ENCODE results near the gene CDKAL1. TPM values are rescaled to one million over a fixed set of nuclear protein-coding genes. Genes with fewer than 3 reads are reported as not detected.
A peak's percentile ranks its signal among the peaks of the same experiment; 100 is the strongest.

CDKAL1 gene
- total and polyA plus RNA-seq, 10 of the 15 experiments (the other 5 are each of a cell fraction or from before 2014, with no cell fraction given), result 10.7 to 26.9 (median 17.3) TPM

DNA sequence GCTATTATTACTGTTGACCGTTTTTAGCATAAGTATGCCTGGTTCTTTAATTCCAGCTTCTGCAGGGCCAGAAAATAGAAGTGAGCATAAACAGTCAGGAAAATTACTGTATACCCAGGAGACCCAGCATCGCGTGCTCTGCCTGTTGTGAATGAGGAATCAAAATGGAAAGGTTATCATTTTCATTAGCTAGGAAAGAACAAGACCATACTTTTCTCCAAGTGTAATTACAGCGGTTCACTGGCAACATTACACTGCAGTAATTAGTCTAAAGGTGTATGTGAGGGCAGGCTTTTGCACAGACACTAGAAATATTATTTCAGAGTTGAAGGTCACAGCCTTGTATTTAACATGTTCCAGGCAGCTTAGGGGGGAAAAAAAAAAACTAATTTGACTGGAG lies 655.5 kb downstream of the CDKAL1 start (continued):
- TF ChIP-seq, protein P1, sequence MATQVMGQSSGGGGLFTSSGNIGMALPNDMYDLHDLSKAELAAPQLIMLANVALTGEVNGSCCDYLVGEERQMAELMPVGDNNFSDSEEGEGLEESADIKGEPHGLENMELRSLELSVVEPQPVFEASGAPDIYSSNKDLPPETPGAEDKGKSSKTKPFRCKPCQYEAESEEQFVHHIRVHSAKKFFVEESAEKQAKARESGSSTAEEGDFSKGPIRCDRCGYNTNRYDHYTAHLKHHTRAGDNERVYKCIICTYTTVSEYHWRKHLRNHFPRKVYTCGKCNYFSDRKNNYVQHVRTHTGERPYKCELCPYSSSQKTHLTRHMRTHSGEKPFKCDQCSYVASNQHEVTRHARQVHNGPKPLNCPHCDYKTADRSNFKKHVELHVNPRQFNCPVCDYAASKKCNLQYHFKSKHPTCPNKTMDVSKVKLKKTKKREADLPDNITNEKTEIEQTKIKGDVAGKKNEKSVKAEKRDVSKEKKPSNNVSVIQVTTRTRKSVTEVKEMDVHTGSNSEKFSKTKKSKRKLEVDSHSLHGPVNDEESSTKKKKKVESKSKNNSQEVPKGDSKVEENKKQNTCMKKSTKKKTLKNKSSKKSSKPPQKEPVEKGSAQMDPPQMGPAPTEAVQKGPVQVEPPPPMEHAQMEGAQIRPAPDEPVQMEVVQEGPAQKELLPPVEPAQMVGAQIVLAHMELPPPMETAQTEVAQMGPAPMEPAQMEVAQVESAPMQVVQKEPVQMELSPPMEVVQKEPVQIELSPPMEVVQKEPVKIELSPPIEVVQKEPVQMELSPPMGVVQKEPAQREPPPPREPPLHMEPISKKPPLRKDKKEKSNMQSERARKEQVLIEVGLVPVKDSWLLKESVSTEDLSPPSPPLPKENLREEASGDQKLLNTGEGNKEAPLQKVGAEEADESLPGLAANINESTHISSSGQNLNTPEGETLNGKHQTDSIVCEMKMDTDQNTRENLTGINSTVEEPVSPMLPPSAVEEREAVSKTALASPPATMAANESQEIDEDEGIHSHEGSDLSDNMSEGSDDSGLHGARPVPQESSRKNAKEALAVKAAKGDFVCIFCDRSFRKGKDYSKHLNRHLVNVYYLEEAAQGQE (IDR thresholded peaks at IDR 0.05; ENCODE audit: low read depth, low read length), result no peak

DNA sequence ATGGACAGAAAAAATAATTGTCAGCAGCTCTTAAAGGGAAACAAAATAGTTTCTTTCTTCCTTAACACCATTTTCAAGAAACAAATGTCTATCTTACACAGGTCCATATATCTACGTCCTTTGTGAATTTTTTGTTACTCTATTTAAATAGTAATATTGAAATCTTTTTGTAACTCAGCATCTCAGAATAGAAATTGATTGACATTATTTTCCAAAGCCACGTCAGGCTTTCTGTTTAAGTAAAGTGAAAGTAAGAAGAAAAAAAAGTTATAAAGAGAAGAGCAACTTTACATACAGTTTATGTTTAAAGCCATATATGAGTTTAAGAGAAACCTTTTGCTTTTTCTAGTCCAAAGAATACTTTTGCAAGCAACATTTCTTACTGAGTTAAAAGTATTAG lies 656.4 kb downstream of the CDKAL1 start:
- no peak for DNase-seq (ENCODE audit: low read depth, low spot score)

More for the DNA sequence above, 656.4 kb downstream of the CDKAL1 start:
- H3K4me3 ChIP-seq, result peak overlapping the region; percentile 30; the same call in 1 of the 2 replicates
- no TSS peak for BruUV-seq (replicated peaks)
- peak overlapping the region; percentile 77 for H3K27ac ChIP-seq (ENCODE audit: control insufficient read depth, insufficient read depth)
- ChIA-PET CTCF (interaction anchor here (1.6 to 2.8 kb wide), 3 partner anchors 10 to 22 kb away, joined by 4 to 8 read pairs (median 6); no protein-coding TSS in a partner anchor), POLR2A (interaction anchor here (0.6 to 2.9 kb wide), 4 partner anchors 9 to 398 kb away, joined by 3 to 12 read pairs (median 6); no protein-coding TSS in a partner anchor), RAD21 (ENCODE audit: unreplicated experiment) (interaction anchor here (0.9 to 3.6 kb wide), 7 partner anchors 9 to 252 kb away, joined by 3 to 21 read pairs (median 3); no protein-coding TSS in a partner anchor), SMC1A (ENCODE audit: uncharacterized antibody, unreplicated experiment) (interaction anchor here (0.9 to 5.2 kb wide), 11 partner anchors 8 to 313 kb away, joined by 3 to 40 read pairs (median 8); no protein-coding TSS in a partner anchor)
- FAIRE-seq (no peak), ATAC-seq (peak; percentile 27)
- in situ Hi-C loops (cut with MboI) (loop anchor here (25.0 kb wide), 1 partner anchor 397 kb away; the partner anchor contains the start of gene SOX4), intact Hi-C loops (cut with micrococcal nuclease; ENCODE audit: unreplicated experiment) (no loop called here)
- no peaks in the 10 kb centered on the region for H3K79me2 ChIP-seq (ENCODE audit: control insufficient read depth, insufficient read depth, low read length)
- peaks cover 6% of the 10 kb centered on the region; the same call in 2 of the 3 replicates for H3K9me3 ChIP-seq (replicated peaks; ENCODE audit: control insufficient read depth, insufficient read depth, low read length)
- no peaks in the 10 kb centered on the region for H4K20me1 ChIP-seq (ENCODE audit: control insufficient read depth, insufficient read depth)
- TF ChIP-seq ZNF384 (IDR thresholded peaks at IDR 0.05; ENCODE audit: borderline replicate concordance, low read depth, low read length), result no peak
- TF ChIP-seq FOXK2 (IDR thresholded peaks at IDR 0.05), result no peak
- TF ChIP-seq ZZZ3 (IDR thresholded peaks at IDR 0.05; ENCODE audit: control insufficient read depth, insufficient read length, low read depth), result no peak
- TF ChIP-seq STAT3 (IDR thresholded peaks at IDR 0.05; ENCODE audit: low read depth, low read length), result no peak
- TF ChIP-seq SMARCA5 (IDR thresholded peaks at IDR 0.05), result no peak
- TF ChIP-seq, protein P2, sequence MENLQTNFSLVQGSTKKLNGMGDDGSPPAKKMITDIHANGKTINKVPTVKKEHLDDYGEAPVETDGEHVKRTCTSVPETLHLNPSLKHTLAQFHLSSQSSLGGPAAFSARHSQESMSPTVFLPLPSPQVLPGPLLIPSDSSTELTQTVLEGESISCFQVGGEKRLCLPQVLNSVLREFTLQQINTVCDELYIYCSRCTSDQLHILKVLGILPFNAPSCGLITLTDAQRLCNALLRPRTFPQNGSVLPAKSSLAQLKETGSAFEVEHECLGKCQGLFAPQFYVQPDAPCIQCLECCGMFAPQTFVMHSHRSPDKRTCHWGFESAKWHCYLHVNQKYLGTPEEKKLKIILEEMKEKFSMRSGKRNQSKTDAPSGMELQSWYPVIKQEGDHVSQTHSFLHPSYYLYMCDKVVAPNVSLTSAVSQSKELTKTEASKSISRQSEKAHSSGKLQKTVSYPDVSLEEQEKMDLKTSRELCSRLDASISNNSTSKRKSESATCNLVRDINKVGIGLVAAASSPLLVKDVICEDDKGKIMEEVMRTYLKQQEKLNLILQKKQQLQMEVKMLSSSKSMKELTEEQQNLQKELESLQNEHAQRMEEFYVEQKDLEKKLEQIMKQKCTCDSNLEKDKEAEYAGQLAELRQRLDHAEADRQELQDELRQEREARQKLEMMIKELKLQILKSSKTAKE (IDR thresholded peaks at IDR 0.05; ENCODE audit: low read depth, poor library complexity, severe bottlenecking), result no peak
- TF ChIP-seq NFIC (IDR thresholded peaks at IDR 0.05; ENCODE audit: low read depth, low read length), result peak; percentile 48; the same call in 1 of the 2 replicates
- TF ChIP-seq JUNB (IDR thresholded peaks at IDR 0.05), result peak; percentile 76; the same call in 1 of the 2 replicates
- 0 out of 2 replicates have a peak, but pooled peaks have one; percentile 2 for TF ChIP-seq RAD21 (IDR thresholded peaks at IDR 0.05; ENCODE audit: insufficient read depth, low read depth, low read length)
- TF ChIP-seq, protein P3, sequence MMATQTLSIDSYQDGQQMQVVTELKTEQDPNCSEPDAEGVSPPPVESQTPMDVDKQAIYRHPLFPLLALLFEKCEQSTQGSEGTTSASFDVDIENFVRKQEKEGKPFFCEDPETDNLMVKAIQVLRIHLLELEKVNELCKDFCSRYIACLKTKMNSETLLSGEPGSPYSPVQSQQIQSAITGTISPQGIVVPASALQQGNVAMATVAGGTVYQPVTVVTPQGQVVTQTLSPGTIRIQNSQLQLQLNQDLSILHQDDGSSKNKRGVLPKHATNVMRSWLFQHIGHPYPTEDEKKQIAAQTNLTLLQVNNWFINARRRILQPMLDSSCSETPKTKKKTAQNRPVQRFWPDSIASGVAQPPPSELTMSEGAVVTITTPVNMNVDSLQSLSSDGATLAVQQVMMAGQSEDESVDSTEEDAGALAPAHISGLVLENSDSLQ (IDR thresholded peaks at IDR 0.05), result peak; percentile 61
- peaks cover 19% of the 10 kb centered on the region for H3K4me1 ChIP-seq (ENCODE audit: control insufficient read depth, insufficient read depth, low read length)
- H2AFZ ChIP-seq (ENCODE audit: control insufficient read depth, low read depth, low read length), result peak overlapping the region; percentile 5
- peak overlapping the region; percentile 6 for H3K9ac ChIP-seq (ENCODE audit: control insufficient read depth, insufficient read depth, low read length)
- no peaks in the 10 kb centered on the region for H3K27me3 ChIP-seq (replicated peaks in 1 of 2; ENCODE audit: control insufficient read depth in 2 of 2, insufficient read depth in 2 of 2, low read length in 1 of 2)
- H3K36me3 ChIP-seq (ENCODE audit: control insufficient read depth in 2 of 2, insufficient read depth in 2 of 2, low read length in 1 of 2), result no peaks in the 10 kb centered on the region
- WGBS (ENCODE audit: insufficient coverage, insufficient replicate concordance, low lambda C conversion rate, missing lambda C conversion rate), result 0% methylated on average over 2 of the region's 2 CpGs
- H3K4me2 ChIP-seq (ENCODE audit: control insufficient read depth, insufficient read depth), result peak overlapping the region; percentile 23; the same call in 1 of the 2 replicates
